Kidney epithelial cell (primary cell): Measurements from ENCODE around the gene PCCA. TPM values are rescaled to one million over a fixed set of nuclear protein-coding genes. Genes with fewer than 3 reads are reported as not detected.

Experiments
- DNase-seq: peaks from one replicate; pipeline ENCODE4 v3.0.0-alpha.2; 2010; ENCODE audit warnings: low read depth
- H3K27me3 ChIP-seq: 2 replicates; pipeline ENCODE4 v1.6.0; 2011; ENCODE audit warnings: low read length; ENCODE audit not compliant: control insufficient read depth, insufficient read depth
- H3K36me3 ChIP-seq: 2 replicates; pipeline ENCODE4 v1.5.1; 2011; ENCODE audit warnings: low read length; ENCODE audit not compliant: control insufficient read depth, insufficient read depth
- H3K4me3 ChIP-seq: 2 replicates; pipeline ENCODE4 v1.5.1; 2011; ENCODE audit warnings: low read depth, mild to moderate bottlenecking, control low read depth, low read length
- total RNA-seq: library from RNA; depleted of rRNA; stranded (reverse); fragments of >200 nt; gene quantifications from 2 replicates; pipeline ENCODE4 v1.2.3, GENCODE V29; 2015
- TF ChIP-seq, protein P1 (sequence below): IDR thresholded peaks from 2 replicates; pipeline ENCODE4 v1.5.1; 2011; ENCODE audit warnings: mild to moderate bottlenecking, moderate library complexity, low read length, control low read depth, inconsistent platforms; ENCODE audit not compliant: insufficient read depth, poor library complexity, severe bottlenecking

The PCCA gene
- total RNA-seq, 1 donor from 2014 or later: 15.7 TPM

- no peaks in the 10 kb centered on the region for H3K36me3 ChIP-seq
- DNase-seq: no peak
- no peak overlapping the region for H3K4me3 ChIP-seq
- TF ChIP-seq, protein P1, sequence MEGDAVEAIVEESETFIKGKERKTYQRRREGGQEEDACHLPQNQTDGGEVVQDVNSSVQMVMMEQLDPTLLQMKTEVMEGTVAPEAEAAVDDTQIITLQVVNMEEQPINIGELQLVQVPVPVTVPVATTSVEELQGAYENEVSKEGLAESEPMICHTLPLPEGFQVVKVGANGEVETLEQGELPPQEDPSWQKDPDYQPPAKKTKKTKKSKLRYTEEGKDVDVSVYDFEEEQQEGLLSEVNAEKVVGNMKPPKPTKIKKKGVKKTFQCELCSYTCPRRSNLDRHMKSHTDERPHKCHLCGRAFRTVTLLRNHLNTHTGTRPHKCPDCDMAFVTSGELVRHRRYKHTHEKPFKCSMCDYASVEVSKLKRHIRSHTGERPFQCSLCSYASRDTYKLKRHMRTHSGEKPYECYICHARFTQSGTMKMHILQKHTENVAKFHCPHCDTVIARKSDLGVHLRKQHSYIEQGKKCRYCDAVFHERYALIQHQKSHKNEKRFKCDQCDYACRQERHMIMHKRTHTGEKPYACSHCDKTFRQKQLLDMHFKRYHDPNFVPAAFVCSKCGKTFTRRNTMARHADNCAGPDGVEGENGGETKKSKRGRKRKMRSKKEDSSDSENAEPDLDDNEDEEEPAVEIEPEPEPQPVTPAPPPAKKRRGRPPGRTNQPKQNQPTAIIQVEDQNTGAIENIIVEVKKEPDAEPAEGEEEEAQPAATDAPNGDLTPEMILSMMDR: no peak
- H3K27me3 ChIP-seq: no peaks in the 10 kb centered on the region
Measured at GRCh38 chr13:100460791-100461190, 371.9 kb downstream of the PCCA start.

DNA sequence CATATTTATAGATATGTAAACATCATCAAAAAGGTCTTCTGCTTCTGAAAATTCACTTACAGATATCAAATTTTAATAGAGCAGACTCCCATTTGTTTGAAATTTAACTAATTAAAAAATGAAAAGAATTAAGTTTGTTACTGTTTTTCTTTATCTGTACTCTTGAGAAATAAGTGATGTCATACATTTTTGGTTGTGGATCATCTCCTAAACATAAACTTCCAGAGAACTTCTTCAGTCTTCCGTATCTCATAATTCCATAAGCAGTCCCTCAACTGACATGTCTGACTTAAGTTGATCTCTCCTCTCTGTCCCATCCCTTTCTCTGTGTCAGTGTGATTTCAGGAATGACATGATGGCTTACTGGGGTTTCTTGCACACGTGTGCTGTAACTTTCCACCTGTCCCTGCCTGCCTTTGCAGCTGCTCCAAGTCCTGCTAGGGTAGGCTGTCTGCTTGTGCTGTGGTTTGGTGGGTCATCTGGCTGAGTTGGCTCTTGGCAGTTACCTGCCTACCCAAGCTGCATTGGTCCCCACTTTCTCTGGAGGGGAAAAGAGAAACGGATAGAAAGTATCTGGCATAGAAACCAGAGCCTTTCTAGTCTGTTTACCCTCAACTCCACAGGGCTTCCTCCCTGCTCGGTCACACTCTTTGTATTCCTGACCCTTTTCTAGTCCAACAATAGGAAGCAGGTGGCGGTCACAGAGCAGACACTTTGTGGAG is 372.6 kb downstream of the PCCA start:
- H3K4me3 ChIP-seq: no peak overlapping the region
- no peaks in the 10 kb centered on the region for H3K27me3 ChIP-seq
- TF ChIP-seq, protein P1: no peak
- DNase-seq: no peak
- no peaks in the 10 kb centered on the region for H3K36me3 ChIP-seq

GRCh38 chr13:100464006-100464405 is 375.1 kb downstream of the PCCA start:
- Histone ChIP-seq H3K27me3 (no peaks in the 10 kb centered on the region), H3K4me3 (no peak overlapping the region), H3K36me3 (no peaks in the 10 kb centered on the region)
- TF ChIP-seq, protein P1: no peak
- DNase-seq: no peak

GRCh38 chr13:100465558-100465957 is 376.7 kb downstream of the PCCA start:
- Histone ChIP-seq H3K36me3 (no peaks in the 10 kb centered on the region), H3K27me3 (no peaks in the 10 kb centered on the region), H3K4me3 (no peak overlapping the region)
- DNase-seq: no peak
- TF ChIP-seq, protein P1: no peak

GRCh38 chr13:100470866-100471505 is 382.1 kb downstream of the PCCA start:
- no peak for DNase-seq
- TF ChIP-seq, protein P1: no peak
- no peaks in the 10 kb centered on the region for H3K27me3 ChIP-seq
- no peak overlapping the region for H3K4me3 ChIP-seq
- no peaks in the 10 kb centered on the region for H3K36me3 ChIP-seq
